Iris pigment epithelial cell (primary cell): ENCODE data around the gene FGF19.

Experiments
- DNase-seq: peaks from one replicate; pipeline ENCODE4 v3.0.0-alpha.2; 2011; ENCODE audit warnings: low read depth

Gene FGF19, protein sequence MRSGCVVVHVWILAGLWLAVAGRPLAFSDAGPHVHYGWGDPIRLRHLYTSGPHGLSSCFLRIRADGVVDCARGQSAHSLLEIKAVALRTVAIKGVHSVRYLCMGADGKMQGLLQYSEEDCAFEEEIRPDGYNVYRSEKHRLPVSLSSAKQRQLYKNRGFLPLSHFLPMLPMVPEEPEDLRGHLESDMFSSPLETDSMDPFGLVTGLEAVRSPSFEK

DNA sequence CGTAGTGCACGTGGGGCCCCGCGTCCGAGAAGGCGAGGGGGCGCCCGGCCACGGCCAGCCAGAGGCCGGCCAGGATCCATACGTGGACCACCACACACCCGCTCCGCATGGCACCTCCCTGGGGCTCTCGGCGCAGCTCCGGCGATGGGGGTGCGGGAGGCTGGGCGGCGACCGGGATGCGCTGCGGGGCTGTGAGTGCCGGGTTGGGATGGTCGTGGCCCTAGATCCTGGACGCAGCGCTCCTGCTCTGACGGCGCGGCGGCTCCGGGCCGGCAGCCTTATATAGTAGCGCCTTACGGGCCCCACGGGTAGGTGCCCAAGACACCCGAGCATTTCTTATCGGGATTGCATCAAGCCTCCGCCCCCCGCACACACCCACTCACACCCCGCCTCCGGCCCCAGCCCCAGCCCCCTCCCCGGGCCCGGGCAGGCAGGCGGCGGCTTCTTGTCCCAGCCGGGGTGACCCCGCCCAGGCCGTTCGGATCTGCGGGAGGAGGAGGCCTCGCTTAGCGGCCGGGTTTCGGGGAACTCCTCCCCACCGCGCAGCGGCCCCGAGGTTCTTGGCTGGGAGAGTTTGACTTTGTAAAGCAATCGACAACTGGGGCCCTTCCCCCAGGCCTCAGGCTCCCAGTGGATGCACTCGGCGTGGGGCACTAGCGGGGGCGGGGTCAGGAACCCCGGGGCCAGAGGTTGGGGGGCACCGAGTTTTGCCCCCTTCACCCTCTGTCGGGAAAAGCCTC, at the start of gene FGF19:
TSS of gene FGF19 (minus strand) at position 255 of the 740 bp plus-strand sequence. CDS start at position 109, 146 bp downstream.
- DNase-seq = no peak

DNA sequence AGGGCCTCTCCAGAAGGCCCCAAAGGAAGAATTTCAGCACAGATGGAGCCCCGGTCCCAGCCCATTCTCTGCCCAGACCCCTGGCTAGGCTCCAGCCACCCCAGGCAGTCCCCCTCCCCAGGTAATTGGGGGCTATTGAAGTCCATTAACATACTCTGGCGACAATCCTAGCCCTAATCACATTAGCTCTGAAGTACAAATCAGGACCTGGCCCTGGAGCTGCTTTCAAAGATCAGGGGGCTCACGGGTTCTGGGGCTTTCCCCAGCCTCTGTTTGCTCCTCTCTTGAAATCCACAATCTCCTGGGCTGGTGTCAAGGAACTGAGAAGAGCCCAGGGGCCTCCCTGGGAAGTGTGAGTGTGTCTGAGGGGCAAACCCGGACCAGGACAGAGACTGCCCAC, 49.1 kb upstream of the FGF19 start:
- DNase-seq = no peak

DNA sequence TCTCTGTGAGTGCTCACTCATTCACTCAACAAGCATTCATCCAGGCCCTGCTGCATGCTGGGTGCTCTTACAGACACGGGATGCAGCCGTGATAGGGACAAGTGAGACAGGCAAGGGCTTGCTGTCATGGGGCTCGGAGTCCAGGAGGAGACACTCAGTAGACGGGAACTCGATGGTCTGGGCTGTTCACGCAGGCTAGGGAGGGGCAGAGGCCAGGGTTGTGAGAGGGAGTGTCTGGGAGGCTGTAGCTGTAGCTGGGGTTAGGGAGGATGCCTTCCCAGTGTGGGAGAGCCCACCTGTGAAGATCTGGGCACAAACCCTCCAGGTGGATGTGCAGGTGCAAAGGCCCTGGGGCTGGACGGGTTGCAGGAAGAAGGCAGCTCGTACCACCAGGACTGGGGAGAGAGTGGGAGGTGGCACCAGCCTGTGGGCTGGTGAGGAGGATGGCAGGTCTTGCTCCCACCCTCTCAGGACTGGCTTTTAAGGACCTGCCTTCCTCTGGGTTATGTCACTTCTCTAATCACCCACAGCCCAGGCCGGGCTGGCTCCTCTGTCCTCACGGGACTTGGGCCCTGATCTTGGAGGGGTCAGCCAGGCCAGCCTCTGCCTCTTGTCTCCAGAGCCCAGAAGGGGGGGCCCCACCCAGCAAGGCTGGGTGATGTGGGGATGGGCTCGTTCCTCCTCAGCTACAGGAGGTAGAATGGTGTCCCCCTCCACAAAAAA, 47.2 kb upstream of the FGF19 start:
- DNase-seq = no peak

DNA sequence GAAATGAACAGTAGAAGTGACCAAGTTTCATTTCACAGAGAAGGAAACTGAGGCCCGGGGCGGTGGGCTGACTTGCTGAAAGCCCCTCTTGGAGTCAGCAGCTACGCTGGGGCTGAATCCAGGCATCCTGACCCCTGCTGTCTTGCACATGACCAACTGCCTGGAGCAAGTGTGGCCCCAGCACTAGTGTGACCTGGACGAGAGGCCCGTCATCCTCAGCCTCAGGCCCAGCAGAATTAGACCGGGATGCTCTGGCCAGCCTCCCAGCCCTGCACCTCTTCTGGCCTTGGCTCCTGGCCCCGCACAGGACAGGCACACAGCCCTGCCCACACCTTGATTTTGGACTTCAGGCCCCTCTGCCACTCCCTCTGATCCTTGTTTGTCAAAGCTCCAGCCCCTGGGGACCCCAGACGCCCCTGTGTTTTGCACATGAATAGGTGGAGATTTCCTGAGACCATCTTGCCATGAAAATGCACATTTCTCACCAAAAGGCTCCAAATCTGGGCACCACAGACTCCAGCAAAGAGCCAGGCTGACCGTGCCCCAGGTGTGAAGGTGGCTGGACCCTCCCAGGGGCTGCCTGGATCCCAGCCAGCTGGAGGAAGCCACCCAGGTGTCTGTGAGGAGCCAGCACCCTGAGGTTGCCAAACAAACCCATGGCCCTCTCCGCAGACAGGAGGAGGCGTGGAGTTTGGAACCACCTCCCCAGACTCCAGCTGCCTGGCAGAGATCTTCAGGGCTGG, 46.5 kb upstream of the FGF19 start:
- no peak for DNase-seq

DNA sequence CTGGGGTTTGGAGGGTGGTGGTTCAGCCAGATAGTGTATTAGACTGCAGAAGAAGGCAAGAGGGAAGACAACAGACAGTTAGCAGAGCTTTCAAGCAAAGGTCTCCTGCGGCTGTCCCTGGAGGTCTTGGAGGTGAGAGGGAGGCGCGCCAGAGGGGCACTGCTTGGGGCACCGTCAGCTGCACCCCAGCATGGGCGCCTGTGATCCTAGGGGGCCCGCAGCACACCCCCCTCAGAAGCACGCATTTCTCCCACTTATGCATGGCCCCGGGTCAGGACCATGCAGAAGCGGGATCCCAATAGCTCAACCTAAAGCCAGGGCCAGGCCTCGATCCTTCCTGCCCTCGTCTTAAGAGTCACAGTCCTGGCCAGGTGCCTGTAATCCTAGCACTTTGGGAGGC, 44.8 kb upstream of the FGF19 start:
- no peak for DNase-seq

DNA sequence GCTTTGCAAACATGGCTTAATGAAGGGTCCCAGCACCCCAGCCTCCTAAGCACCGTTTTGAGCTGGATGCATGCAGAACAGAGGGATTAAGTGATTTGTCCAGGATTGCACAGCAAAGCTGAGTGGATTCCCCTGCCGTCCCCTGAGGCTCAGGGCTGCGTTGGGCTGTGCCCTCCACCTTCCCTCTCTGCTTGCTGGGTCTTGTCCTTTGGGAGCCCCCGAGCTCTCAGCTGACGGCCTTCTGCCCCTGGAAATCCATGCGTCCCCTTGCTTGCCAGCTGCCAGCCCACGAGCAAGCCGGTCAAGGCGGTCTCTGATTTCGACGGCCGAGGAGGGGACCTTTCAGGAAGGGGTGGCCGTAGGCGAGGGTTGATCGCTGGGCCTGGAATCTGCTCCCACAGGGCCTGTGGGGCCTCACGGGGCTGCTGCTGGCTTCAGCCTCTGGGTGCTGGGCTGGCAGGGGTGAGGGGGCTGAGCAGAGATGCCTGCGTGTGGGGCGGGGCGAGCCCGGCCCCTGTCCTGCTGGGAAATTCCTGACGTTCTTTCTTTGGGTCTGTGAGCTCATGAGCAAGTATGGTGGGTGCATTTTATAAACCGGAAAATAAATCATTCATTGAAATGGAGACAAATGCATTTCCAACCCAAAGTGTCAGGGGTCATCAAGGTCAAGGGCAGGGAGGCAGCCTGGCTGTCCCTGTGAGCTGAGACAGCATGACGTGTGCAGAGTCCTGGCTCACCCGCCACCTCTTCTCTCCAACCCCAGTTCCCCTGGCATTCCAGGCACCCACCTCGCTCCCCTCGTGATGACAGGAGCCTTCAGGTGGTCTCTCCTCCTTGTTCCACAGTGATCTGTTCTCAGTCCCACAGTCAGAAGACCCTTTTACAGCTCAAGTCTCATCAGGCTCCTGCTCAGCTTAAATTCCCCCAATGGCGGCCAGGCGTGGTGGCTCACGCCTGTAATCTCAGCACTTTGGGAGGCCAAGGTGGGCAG, 43.2 kb upstream of the FGF19 start:
- peak; percentile 19 for DNase-seq

DNA sequence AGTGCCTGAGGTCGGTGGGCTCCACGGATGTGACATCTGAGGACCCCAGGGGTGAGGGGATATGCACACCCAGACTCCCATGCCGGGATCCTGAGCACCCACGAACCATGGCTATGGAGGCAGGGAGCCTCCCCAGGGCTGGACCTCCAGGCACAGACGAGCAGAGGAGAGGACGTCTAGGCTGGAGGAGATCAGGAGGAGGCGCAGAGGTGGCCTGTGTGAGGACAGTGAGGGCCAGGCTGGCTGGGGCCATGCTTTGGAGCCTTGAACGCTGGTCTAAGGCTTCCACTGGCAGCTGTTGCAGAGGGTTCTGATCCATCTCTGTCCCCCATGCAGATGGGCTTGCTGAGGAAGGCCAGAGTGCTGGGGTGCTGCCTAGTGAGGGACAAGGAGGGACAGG, 42.3 kb upstream of the FGF19 start:
- DNase-seq = no peak

DNA sequence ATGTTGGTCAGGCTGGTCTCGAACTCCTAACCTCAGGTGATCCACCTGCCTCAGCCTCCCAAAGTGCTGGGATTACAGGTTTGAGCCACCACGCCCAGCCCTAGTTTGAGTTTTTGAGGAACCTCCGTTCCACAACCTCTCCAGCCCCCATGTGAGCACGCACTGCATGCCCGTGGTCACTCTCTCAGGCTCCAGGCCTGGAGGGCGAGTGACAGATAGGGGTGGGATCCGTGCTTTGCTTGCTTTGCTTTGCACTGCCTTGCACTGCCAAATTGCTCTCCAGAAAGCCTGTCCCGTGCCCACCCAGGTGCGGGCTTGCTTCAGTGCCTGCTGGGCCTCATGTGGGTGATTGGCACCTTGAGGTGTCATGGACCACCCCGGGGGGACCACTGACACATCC, 41.4 kb upstream of the FGF19 start:
- DNase-seq = no peak

DNA sequence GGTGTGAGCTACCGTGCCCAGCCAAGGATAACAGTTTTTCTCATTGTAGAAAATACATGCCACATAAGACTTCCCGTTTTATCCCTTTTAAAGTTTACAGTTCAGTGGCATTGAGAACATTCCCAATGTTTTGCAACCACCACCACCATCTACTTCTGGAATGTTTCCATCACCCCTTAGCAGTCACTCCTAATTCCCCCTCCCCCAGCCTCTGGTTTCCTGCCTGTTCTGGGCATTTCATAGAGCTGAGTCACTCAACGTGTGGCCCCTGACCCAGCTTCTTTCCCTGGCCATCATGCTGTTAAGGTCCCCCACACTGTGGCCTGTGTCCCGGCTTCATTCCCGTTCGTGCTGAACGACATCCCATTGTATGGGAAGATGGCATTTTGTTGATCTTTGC, 40.6 kb upstream of the FGF19 start:
- peak; percentile 71 for DNase-seq

DNA sequence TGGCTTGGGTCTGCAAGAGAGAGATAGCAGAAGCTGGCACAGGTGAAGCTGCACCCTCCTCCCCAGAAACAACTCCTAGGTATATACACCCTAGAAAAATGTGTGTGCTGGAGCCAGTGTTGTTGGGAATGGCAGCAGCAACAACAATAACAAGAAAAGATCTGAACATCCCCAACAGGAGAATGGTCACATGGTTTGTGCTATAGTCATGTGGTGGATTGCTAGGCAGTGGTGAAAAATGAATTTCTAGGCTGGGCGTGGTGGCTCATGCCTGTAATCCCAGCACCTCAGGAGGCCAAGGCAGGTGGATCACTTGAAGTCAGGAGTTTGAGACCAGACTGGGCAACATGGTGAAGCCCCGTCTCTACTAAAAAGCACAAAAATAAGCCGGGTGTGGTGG, 31.0 kb upstream of the FGF19 start:
- DNase-seq = no peak

DNA sequence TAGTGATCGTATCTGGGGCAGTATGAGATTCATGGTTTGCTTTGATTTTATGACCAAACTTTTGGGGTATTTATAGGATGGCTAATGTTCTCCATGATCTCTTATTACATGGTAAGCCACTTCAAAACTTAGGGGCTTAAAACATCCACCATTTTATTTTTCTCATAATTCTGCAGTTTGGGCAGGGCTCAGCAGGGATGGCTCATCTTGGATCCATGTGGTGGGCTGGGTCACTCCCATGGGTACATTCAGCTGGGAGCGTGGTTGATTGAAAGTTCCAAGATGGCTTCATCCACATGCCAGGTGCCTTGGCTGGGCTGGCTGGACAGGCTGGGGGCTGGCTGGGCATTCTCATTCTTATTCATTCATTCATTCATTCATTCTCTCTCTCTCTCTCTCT, 30.5 kb upstream of the FGF19 start:
- no peak for DNase-seq

DNA sequence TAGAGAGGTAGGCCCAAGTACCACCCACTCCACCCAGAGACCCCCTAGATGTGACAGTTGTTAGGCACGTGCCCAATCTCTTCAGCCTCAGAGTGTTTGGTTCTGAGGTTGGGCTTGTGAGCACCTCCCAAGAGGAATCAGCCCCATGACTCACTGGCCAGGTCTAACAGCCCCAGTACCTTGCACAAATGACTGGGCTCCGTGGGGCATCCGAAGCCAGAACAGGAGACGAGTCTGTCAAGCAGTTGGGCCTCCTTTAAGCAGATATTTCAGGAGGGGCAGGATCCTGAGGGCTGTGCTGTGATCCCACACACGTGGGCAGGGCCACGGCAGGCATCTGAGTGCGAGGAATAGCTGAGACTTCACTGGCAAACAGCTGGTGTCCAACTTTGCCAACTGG, 29.1 kb upstream of the FGF19 start:
- DNase-seq = no peak

DNA sequence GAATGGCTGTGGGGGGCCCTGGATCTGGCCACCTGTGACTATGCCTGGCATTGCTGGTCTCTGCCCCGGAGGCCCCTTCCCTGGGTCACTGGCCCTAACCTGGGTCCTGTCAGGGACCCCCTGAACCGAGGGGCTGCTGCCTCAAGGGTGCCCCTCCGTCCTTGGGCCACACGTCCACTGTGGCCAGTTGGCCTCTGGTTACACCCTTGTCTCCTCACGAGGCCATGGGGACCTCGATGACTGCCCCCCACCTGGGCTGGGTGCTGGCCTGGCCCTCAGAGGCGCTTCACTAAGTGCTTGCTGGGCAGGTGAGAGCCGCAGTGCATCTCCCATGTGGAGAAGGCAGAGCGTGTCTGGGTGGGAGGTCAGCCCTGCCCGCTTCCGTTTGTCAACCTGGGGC, 27.3 kb upstream of the FGF19 start:
- no peak for DNase-seq

DNA sequence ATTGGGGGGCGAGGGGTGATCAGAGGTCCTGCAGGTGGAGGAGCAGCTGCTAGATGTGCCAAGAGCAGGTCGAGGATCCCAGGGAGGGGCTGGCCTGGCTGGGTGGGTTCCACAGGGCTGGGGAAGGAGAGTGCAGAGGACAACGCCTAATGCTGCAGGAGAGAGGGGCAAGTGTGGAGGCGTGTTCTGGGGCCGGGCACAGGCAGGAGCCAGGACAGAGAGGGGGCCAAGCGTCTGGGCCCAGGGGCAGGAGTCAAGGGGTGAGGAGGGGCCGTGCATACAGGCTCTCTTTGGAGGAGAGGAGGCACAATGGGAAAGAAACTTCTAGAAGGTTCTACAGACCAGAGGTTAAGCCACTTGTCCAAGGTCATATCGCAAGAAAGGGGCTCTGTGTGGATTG, 26.7 kb upstream of the FGF19 start:
- DNase-seq = no peak

DNA sequence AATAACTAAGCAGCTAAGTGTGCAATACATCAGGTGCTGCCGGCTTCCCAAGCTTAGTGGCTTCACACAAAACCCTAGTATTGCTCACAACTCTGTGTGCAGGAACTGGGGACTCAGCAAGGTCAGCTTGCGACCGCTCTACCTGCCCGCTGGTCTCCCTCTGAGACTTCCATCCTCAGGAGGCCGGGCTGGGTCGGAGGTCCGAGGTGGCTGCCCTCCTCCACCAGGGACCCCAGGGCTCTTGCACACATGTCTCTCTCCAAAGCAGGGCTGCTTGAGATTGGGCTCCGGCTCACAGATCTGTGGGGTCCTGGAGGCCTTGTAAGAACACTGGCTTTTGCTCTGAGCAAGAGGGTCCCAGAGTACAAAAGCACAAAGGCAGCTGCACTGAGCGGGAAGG, 25.4 kb upstream of the FGF19 start:
- no peak for DNase-seq

DNA sequence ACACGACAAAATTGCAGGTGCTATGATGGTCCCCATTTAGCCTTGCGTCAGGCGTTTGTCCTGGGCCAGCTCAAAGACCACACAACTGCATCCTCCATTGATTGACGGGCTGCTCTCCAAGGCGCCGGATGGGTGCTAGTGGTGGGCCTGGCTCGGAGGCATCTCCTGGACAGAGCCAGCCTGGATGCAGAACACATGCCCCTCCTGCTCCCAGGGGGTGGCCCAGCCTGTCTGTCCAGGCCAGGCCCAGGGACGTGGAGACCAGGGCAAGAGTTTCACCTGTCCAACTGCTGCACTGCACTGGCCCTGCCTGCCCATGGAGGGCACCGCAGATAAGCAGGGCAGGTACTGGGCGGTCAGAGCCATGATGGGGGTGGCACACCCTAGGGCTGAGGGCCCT, 23.4 kb upstream of the FGF19 start:
- DNase-seq = no peak

DNA sequence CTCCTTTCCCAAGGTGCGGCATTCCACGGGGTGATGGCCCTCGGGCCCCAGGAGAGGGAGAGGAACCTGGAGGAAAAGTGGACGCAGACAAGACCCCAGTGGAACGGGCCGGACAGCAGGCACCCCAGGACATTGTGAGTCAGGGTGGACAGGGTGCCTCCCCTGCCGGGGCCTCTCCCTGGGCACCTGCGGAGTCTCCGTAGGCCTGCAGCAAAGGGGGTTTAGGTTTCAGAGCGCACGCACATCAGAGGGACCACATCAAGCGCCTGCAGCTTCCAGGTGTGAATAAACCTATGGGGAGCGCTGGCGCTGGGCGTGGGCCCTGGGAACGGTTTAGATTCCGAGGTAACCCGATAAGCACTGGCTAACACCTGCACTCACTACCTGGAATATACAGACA, 22.7 kb upstream of the FGF19 start:
- no peak for DNase-seq

DNA sequence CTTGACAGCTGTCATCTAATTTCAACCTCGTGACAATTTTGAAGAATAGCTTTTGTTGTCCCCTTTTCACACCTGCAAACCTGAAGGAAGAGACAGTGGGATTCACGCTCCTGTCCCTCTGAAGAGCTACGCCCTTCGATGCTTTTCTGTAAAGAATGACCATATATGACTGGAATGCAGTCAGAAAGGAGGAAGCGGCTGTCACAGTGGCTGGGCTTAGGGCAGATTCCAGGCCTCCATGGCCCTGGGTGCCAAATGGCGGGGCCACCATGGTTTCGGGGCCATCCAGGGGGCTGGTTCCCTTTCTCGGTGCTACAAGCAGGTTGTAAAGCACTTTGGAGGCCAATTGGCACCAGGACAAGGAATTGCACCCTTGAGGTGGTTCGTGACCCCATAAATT, 22.2 kb upstream of the FGF19 start:
- no peak for DNase-seq

DNA sequence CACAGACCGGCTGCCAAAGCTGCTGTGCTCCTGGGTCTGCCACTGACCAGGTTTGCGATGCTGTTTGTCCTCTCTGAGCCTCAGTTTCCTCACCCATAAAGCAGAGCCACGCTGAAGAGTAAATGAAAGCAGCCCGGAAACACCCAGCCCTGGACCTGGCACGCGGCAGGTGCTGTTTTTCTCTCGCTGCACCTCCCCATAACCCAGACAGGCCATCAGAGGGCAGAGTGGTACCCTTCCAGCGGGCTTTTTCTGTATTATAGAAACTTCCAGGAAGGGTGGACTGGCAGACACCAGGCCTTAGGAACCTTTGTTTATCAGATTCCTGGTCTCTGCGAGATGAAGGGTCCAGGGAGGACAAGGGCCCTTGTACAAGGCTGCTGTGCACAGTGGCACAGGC, 17.9 kb upstream of the FGF19 start:
- no peak for DNase-seq

DNA sequence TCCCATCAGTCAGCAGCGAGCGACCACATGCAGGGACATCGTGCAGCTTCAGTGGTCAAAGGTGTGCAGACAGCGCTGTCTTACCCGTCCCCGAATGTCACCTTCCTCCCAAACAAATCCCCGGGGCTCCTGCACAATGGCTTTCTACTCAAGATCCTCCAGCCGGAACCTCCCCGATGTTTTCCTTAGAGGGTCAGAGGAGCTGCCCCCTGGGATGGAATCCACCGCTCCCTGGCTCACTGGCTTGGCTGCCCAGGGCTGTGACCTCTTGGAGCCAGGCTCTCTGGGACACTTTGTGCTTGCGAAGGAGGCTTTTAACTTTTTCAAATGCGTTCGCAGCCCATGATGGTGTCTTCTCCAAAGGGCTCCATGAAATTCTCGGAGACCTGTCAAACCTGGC, 17.3 kb upstream of the FGF19 start:
- DNase-seq = no peak

DNA sequence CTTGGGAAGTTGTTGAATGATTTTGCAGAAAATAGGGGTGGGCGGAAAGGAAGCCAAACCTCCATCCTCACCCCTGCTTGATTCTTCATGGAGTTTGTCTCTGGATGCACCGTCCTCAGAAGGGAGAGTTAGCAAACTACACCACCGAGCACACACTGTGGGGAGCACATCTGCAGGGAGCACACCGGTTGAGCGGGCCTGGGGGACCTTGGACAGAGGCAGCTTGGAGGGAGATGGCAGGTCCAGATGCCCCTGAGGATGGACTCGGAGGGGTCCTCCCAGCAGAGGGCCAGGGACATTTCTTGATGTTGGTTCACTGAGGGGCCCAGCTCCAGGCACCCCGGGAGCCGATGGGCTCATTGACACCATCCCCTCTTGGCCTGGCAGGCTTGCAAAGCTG, 15.1 kb upstream of the FGF19 start:
- no peak for DNase-seq
